GM20000 (cell line): ENCODE results near the gene TBCCD1.
A peak's percentile ranks its signal among the peaks of the same experiment; 100 is the strongest.

Experiments used
- DNase-seq: peaks from one replicate; pipeline ENCODE4 v3.0.0; 2012; ENCODE audit warnings: low spot score
- CTCF ChIP-seq: IDR thresholded peaks from 2 replicates; pipeline ENCODE4 v1.5.1; 2012; ENCODE audit warnings: mild to moderate bottlenecking, control low read depth; ENCODE audit errors: extremely low read depth, missing control alignments

Gene TBCCD1

GRCh38 chr3:186520957-186521842, 45.9 kb downstream of the TBCCD1 start:
- DNase-seq = peak; percentile 50
- no peak for TF ChIP-seq CTCF

- TF ChIP-seq CTCF = no peak
- DNase-seq = no peak
These were observed 46.7 kb downstream of the TBCCD1 start for GRCh38 chr3:186520431-186520830.

- no peak for DNase-seq
- TF ChIP-seq CTCF = no peak
These were observed 48.0 kb downstream of the TBCCD1 start for GRCh38 chr3:186519021-186519658.

- DNase-seq = no peak
- no peak for TF ChIP-seq CTCF
These were observed 49.9 kb downstream of the TBCCD1 start for GRCh38 chr3:186517218-186517617.

GRCh38 chr3:186516646-186517045, 50.5 kb downstream of the TBCCD1 start:
- DNase-seq = no peak
- TF ChIP-seq CTCF = no peak

GRCh38 chr3:186515125-186515524, 52.0 kb downstream of the TBCCD1 start:
- no peak for TF ChIP-seq CTCF
- no peak for DNase-seq

GRCh38 chr3:186514296-186515002, 52.7 kb downstream of the TBCCD1 start:
- TF ChIP-seq CTCF = no peak
- DNase-seq = no peak
